Fibroblast of lung (primary cell): ENCODE data around the gene CAPN12.

Experiments used
- CTCF ChIP-seq, 2 donors: IDR thresholded peaks in 1 of 2; conservative IDR thresholded peaks in 1 of 2; 1 replicate in 1 of 2; 2 replicates in 1 of 2; pipeline ENCODE4 v1.5.1; 2011 to 2012; ENCODE audit warnings: low read length in 2 of 2, control low read depth in 1 of 2, inconsistent platforms in 1 of 2, low read depth in 1 of 2, mild to moderate bottlenecking in 1 of 2
- EZH2 ChIP-seq: IDR thresholded peaks from 2 replicates; pipeline ENCODE4 v1.5.1; 2012; ENCODE audit warnings: low read length, control low read depth, mild to moderate bottlenecking; ENCODE audit errors: missing control alignments

DNA sequence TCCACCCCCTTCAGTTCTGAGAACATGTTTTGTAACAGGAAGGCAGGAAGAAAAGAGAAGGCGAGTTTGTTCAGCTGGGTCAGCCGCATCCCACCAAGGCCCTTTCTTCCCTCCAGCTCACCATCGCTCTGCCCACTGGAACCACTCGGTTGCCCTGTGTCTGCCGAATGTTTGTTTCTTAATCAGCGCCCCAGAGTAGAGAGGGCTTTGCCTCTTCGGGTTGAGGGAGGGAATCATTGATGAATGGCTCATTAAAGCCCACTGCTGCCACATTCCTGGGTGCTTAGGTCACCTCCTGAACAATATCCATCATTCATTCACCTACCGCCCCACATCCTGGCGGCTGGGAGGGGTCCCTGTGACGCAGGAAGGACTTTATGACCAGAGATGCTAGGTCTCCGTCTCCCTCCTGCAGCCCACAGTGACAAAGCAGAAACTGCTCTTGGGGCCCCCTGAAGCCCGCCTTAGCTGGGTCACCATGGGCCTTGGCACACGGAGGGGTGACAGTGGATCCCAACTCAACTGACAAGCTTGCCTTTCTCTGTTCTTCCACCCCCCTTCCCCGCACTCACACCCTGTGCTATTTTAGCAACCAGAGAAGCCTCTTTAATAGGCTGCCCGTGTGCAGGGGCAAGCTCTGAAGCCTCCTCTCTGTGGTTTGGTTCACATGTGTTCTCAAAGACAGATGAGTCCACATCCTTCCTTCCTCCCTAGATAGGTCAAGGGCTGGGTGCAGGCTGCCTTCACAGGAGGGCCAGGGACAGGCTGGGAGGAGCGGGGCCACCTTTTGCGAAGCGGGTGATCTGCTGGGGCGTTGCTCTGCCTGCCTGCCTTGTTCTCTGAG lies 50.7 kb downstream of the CAPN12 start:
- TF ChIP-seq CTCF (conservative IDR thresholded peaks at IDR 0.05 in 1 of 2, IDR thresholded peaks at IDR 0.05 in 1 of 2; ENCODE audit: low read depth in 1 of 2, low read length in 2 of 2) (no peak), EZH2 (no peak)
